Hair follicle dermal papilla cell (primary cell): ENCODE results near the gene PELI3. TPM values are rescaled to one million over a fixed set of nuclear protein-coding genes. Genes with fewer than 3 reads are reported as not detected.

ENCODE experiments used
- small RNA-seq: library from RNA; depleted of rRNA; stranded (forward); fragments of <200 nt; gene quantifications from one replicate; pipeline ENCODE3, GENCODE V24; 2012
- total RNA-seq: library from RNA; depleted of rRNA; stranded (reverse); fragments of >200 nt; gene quantifications from 2 replicates; pipeline ENCODE4 v1.2.3, GENCODE V29; 2012

PELI3 gene
- 21.5 and 23.9 TPM in 2 replicates for total RNA-seq

DNA sequence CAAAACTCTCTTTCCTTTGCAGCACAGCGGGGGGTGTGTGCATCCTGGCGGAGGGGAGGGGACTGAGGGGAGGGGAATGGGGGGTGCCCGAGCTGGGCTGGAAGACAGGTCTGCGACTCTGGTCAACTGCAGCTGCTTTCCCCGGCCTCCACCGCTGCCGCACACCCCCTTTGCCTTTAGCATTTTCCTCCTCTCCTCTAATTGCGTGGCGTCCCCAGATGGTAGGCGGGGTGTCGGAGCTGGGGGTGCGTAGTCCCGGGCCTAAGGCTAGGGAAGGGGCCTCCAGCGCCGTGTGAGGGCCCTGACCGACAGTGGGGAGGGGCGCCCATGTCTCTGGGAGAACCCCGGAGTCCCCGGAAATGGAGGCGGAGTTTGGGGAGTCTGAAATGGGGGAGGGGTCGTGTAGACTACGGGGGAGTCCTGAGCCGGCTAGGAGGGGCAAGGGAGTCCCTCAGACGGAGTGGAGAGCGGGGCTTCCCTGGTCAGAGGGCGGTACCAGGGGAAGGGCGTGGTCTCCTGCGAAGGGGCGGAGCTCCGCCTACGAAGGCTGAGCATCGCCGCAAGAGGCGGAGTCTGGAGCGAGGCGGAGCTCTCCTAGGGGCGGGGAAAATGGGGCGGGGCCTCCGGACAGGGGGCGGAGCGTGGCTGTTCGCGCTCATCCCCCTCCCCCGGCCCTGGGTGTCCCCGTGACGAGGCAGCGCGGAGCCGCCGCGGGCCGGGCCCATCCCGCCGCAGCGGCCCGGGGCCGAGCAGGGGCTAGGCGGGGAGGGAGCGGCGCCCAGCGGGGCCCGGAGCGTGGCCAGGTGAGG lies at the start of gene PELI3:
Gene PELI3, plus strand, starts transcription at position 681 of the 809 bp plus-strand sequence. CDS start 1,224 bp downstream, outside the sequence.

DNA sequence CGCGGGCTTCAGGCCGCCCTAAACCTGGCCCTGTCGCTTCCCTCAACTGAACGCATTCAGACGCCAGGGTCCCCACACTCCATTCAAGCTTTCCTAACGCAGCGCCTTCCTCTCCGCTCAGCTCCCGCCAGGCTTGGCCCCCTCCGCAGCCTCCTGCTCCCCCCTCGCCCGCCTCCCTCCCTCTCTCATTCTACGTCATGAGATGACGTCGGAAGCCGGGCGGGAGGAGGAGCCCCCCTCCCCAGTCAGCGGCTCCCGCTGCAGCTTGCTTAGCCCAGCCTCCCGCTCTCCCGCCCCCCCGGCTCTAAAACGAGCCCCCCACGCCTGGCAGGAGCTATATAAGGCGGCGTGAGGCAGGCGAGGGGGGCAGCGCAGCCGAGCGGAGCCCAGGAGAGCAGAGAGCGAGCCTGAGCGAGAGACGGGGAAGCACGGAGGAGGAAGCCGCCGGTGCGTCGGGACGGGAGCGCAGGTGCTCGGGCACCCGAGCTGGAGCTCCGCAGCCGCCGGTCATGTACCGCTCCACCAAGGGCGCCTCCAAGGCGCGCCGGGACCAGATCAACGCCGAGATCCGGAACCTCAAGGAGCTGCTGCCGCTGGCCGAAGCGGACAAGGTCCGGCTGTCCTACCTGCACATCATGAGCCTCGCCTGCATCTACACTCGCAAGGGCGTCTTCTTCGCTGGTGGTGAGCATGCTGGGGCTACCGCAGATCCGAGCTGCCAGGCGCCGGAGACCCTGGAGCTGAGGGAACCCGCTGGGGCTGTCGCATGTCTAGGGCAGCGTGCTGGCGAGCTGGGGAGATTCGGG lies 45.8 kb upstream of the PELI3 start, which contains the start of gene NPAS4:
Gene NPAS4, plus strand, starts transcription at position 365 of the 806 bp plus-strand sequence. Its CDS starts 145 bp downstream, at position 510.

DNA sequence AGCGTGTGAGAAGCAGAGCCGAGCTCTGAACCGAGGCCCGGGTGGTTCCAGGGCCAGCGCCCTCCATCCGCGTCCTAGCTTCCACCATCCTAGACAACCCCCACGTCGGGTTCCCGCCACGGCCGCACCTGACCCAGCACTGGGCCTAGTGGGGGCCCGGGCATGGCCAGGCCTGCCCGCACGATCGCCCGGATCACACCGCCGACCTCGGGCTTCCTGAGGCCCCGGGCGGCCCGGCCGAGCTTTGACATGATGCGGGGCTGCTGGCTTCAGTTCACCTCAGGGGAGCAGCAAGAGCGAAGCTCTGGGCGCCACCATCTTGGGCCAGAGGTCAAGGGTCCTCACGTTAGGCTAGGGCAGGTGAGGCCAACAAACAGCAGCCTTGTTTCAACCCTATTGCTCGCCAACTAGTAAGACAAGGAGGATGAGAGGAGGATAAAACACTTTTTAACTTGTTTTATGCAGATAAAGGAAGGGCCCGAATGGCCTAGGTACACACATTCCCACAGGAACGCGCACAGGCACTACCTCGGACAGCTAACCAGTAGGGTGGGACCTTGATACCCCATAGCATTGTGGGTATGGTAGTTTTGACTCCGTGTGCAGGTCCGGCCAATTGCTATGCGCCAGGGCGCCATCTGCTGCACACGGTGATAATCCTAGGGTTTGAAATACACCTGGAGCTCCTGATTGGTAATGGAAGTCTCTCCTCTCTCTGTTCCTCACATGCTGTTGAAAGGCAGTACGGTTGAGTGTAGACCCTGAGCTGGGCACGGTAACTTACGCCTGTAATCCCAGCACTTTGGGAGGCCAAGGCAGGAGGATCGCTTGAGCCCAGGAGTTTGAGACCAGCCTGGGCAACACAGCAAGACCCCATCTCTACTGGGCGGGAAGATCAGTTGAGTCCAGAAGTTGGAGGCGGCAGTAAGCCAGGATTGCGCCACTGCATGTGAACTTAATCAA lies 27.9 kb upstream of the PELI3 start, which contains the start of gene MRPL11:
Gene MRPL11, minus strand, starts transcription at position 345 of the 963 bp plus-strand sequence. Its CDS starts 94 bp downstream, at position 251.

DNA sequence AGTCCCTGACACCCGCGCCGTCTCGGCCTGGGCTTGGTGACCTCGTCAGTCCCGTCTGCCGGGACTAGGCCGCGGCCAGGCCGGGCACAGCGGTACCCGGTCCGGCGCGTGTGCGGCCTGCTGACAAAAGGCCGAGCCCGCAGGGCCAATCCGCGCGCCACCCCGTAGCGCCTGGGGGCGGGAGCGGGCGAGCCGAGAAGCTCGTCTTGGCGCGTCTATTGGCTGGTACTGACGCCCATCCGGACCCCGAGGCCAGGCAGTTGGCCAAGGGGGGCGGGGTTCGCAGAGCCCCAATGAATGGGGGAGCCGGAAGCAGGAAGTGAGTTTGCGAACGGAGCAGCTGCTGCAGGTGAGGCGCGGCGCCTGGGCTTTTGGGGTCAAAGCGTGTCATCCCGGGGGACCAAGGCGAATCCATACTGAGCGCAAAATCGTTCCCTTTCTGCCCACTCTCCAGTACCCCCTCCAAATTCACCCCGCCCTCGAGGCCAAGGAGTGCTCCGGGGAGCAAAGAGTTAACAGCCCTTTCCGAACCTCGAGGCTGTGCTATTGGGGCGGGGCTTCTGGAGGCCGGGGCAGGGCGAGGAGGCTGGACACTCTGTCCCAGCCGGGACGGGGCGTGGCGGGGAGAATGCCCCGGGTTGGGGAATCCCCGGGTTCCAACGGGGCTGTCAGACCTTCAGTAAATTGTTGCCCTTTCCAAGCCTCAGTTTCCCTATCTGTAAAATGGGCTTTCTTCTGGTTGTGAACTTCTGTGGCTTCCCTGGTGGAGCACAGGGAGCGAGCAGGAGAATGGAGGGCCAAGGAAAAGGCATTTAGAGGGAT lies 13.6 kb downstream of the PELI3 start, which contains the start of gene DPP3:
Gene DPP3, plus strand, starts transcription at position 318 of the 822 bp plus-strand sequence. CDS start 1,767 bp downstream, outside the sequence.

GRCh38 chr11:66510271-66510989 lies 43.7 kb downstream of the PELI3 start, which contains the start of gene BBS1:
BBS1 (plus strand) TSS chr11:66510635; CDS start chr11:66510660, 25 bp downstream.

Small RNA genes within 50 kb of the gene (small RNA-seq; reads per million reads assigned to genes)
- not detected for gene RF00416

Other genes starting within 250 kb of the PELI3 start
- 19.9 and 22.6 TPM in 2 replicates for gene KLC2, start 209.2 kb upstream of the PELI3 start, total RNA-seq
- 98.2 and 118 TPM in 2 replicates for gene RAB1B, start 198.3 kb upstream of the PELI3 start, total RNA-seq
- 0.16 TPM in 1 of 2 replicates, not detected in the other for gene CNIH2, start 188.7 kb upstream of the PELI3 start, total RNA-seq
- gene YIF1A, start 177.8 kb upstream of the PELI3 start, total RNA-seq = 148 and 155 TPM in 2 replicates
- 0.16 and 0.24 TPM in 2 replicates for gene TMEM151A, start 175.0 kb upstream of the PELI3 start, total RNA-seq
- gene CD248, start 149.9 kb upstream of the PELI3 start, total RNA-seq = 172 and 174 TPM in 2 replicates
- 32.3 and 32.9 TPM in 2 replicates for gene RIN1, start 130.5 kb upstream of the PELI3 start, total RNA-seq
- gene BRMS1, start 121.8 kb upstream of the PELI3 start, total RNA-seq = 35.4 and 40.2 TPM in 2 replicates
- 28.3 and 29.0 TPM in 2 replicates for gene B4GAT1, start 119.3 kb upstream of the PELI3 start, total RNA-seq
- 0.24 and 0.81 TPM in 2 replicates for gene SLC29A2, start 95.1 kb upstream of the PELI3 start, total RNA-seq
- gene NPAS4, start 45.9 kb upstream of the PELI3 start, total RNA-seq = under 0.01 TPM in 1 of 2 replicates, not detected in the other
- 19.0 and 24.8 TPM in 2 replicates for gene MRPL11, start 28.1 kb upstream of the PELI3 start, total RNA-seq
- gene DPP3, start 13.5 kb downstream of the PELI3 start, total RNA-seq = 38.9 and 43.0 TPM in 2 replicates
- gene BBS1, start 43.7 kb downstream of the PELI3 start, total RNA-seq = 30.4 and 43.0 TPM in 2 replicates
- 8.8 and 10.9 TPM in 2 replicates for gene ZDHHC24, start 79.1 kb downstream of the PELI3 start, total RNA-seq
- gene ACTN3, start 80.0 kb downstream of the PELI3 start, total RNA-seq = 0.16 TPM in 1 of 2 replicates, not detected in the other
- gene CTSF, start 101.7 kb downstream of the PELI3 start, total RNA-seq = 37.2 and 39.9 TPM in 2 replicates
- 0.49 and 0.85 TPM in 2 replicates for gene CCDC87, start 126.2 kb downstream of the PELI3 start, total RNA-seq
- 25.7 and 31.0 TPM in 2 replicates for gene CCS, start 126.3 kb downstream of the PELI3 start, total RNA-seq
- gene RBM14, start 149.7 kb downstream of the PELI3 start, total RNA-seq = 27.9 and 35.2 TPM in 2 replicates
- gene RBM4, start 171.8 kb downstream of the PELI3 start, total RNA-seq = 83.4 and 88.4 TPM in 2 replicates
- 22.1 and 23.8 TPM in 2 replicates for gene RBM4B, start 211.0 kb downstream of the PELI3 start, total RNA-seq